Neural cell (in vitro differentiated cells): Measurements from ENCODE around the gene C19orf67.

Experiments used
- EP300 ChIP-seq: fragments of 450-650 bp; conservative IDR thresholded peaks from 2 replicates; pipeline ENCODE4 v1.6.1; 2014; ENCODE audit warnings: antibody characterized with exemption, mild to moderate bottlenecking, moderate library complexity; ENCODE audit not compliant: poor library complexity, severe bottlenecking
- EZH2 ChIP-seq: fragments of 200-600, 300-800 bp; shearing (Covaris generic), sonication (generic); IDR thresholded peaks from 2 replicates; pipeline ENCODE4 v1.6.1; 2014; ENCODE audit warnings: antibody characterized with exemption, low read length, borderline replicate concordance, mild to moderate bottlenecking; ENCODE audit not compliant: insufficient read depth, poor library complexity, severe bottlenecking
- MXI1 ChIP-seq: fragments of 450-650 bp; conservative IDR thresholded peaks from 2 replicates; pipeline ENCODE4 v1.6.1; 2014; ENCODE audit warnings: antibody characterized with exemption, mild to moderate bottlenecking; ENCODE audit not compliant: poor library complexity, severe bottlenecking
- POLR2AphosphoS5 ChIP-seq: IDR thresholded peaks from 2 replicates; pipeline ENCODE4 v1.6.1; 2012
- RAD21 ChIP-seq: fragments of 450-650 bp; conservative IDR thresholded peaks from 2 replicates; pipeline ENCODE4 v1.6.1; 2014; ENCODE audit warnings: antibody characterized with exemption, mild to moderate bottlenecking, moderate library complexity
- REST ChIP-seq: IDR thresholded peaks from 2 replicates; pipeline ENCODE4 v1.6.1; 2012; ENCODE audit warnings: borderline replicate concordance
- SMC3 ChIP-seq: fragments of 450-650 bp; conservative IDR thresholded peaks from 2 replicates; pipeline ENCODE4 v1.6.1; 2014; ENCODE audit warnings: antibody characterized with exemption, mild to moderate bottlenecking, moderate library complexity; ENCODE audit not compliant: poor library complexity
- TAF1 ChIP-seq: IDR thresholded peaks from 2 replicates; pipeline ENCODE4 v1.6.1; 2012; ENCODE audit warnings: low read depth
- TF ChIP-seq, protein P1 (sequence below): fragments of 450-650 bp; IDR thresholded peaks from 2 replicates; pipeline ENCODE4 v1.5.1; 2014; ENCODE audit warnings: antibody characterized with exemption, mild to moderate bottlenecking, moderate library complexity; ENCODE audit not compliant: poor library complexity, severe bottlenecking

- TF ChIP-seq, protein P1, sequence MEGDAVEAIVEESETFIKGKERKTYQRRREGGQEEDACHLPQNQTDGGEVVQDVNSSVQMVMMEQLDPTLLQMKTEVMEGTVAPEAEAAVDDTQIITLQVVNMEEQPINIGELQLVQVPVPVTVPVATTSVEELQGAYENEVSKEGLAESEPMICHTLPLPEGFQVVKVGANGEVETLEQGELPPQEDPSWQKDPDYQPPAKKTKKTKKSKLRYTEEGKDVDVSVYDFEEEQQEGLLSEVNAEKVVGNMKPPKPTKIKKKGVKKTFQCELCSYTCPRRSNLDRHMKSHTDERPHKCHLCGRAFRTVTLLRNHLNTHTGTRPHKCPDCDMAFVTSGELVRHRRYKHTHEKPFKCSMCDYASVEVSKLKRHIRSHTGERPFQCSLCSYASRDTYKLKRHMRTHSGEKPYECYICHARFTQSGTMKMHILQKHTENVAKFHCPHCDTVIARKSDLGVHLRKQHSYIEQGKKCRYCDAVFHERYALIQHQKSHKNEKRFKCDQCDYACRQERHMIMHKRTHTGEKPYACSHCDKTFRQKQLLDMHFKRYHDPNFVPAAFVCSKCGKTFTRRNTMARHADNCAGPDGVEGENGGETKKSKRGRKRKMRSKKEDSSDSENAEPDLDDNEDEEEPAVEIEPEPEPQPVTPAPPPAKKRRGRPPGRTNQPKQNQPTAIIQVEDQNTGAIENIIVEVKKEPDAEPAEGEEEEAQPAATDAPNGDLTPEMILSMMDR, result no peak
- no peak for TF ChIP-seq EP300
- TF ChIP-seq POLR2AphosphoS5, result no peak
- TF ChIP-seq RAD21, result no peak
- no peak for TF ChIP-seq SMC3
- TF ChIP-seq REST, result no peak
- no peak for TF ChIP-seq TAF1
- TF ChIP-seq MXI1, result no peak
- no peak for TF ChIP-seq EZH2
These were observed 28.9 kb upstream of the C19orf67 start for GRCh38 chr19:14114439-14114838.
